ENCODE data around the gene PPM1J. TPM values are rescaled to one million over a fixed set of nuclear protein-coding genes. Genes with fewer than 3 reads are reported as not detected.

PPM1J gene
- total and polyA plus RNA-seq, 9 of the 15 experiments (the other 6 are each of a cell fraction or from before 2014, with no cell fraction given): 0.25 to 10.5 (median 4.2) TPM

- peak; percentile 42; the same call in 1 of the 2 replicates for TF ChIP-seq ZBTB9 (CRISPR knock-in tag; IDR thresholded peaks at IDR 0.05)
- no peak for TF ChIP-seq NEUROD1 (IDR thresholded peaks at IDR 0.05; ENCODE audit: borderline replicate concordance, low read depth, low read length, partially characterized antibody)
- TF ChIP-seq MAZ (CRISPR knock-in tag; conservative IDR thresholded peaks at IDR 0.05 in 1 of 2, IDR thresholded peaks at IDR 0.05 in 1 of 2): peak in 1 of 2 experiments; percentile 79; a peak in 3 of 4 replicates
- peak in 2 of 3 experiments; percentile 2 to 69; a peak in 4 of 6 replicates for TF ChIP-seq CTCF (IDR thresholded peaks at IDR 0.05 in 2 of 3, conservative IDR thresholded peaks at IDR 0.05 in 1 of 3; ENCODE audit: insufficient read depth in 2 of 3, low read depth in 1 of 3, low read length in 3 of 3)
- TF ChIP-seq SNRNP70 (optimal IDR thresholded peaks at IDR 0.05; ENCODE audit: low read depth, low read length): no peak
- no peak for TF ChIP-seq ZKSCAN3 (CRISPR knock-in tag; IDR thresholded peaks at IDR 0.05)
- peak; percentile 11; the same call in 1 of the 2 replicates for TF ChIP-seq EP400 (IDR thresholded peaks at IDR 0.05)
- peak; percentile 36; the same call in 1 of the 2 replicates for TF ChIP-seq CHD2 (IDR thresholded peaks at IDR 0.05; ENCODE audit: low read depth, low read length)
- no peak for TF ChIP-seq ZEB2 (IDR thresholded peaks at IDR 0.05)
- peak; percentile 63; the same call in 1 of the 2 replicates for TF ChIP-seq PHF8 (IDR thresholded peaks at IDR 0.05; ENCODE audit: borderline replicate concordance, low read length)
- peak; percentile 14; the same call in 1 of the 2 replicates for TF ChIP-seq FOXP1 (CRISPR knock-in tag; IDR thresholded peaks at IDR 0.05)
- TF ChIP-seq ZNF592 (IDR thresholded peaks at IDR 0.05): peak; percentile 85
- no peak; the same call in 1 of the 2 replicates for TF ChIP-seq ZBTB17 (CRISPR knock-in tag; IDR thresholded peaks at IDR 0.05)
- no peak for TF ChIP-seq HNRNPLL (IDR thresholded peaks at IDR 0.05; ENCODE audit: low read depth, low read length, poor library complexity, severe bottlenecking)
- peak; percentile 97 for TF ChIP-seq ZBTB7A (IDR thresholded peaks at IDR 0.05; ENCODE audit: borderline replicate concordance, control insufficient read depth, low read depth, low read length)
- TF ChIP-seq VEZF1 (CRISPR knock-in tag; IDR thresholded peaks at IDR 0.05): peak; percentile 74
- no peak for TF ChIP-seq TRIM28 (IDR thresholded peaks at IDR 0.05)
- no peak for TF ChIP-seq TAL1 (IDR thresholded peaks at IDR 0.05)
- TF ChIP-seq RB1 (IDR thresholded peaks at IDR 0.05; ENCODE audit: low read depth): peak; percentile 92
Measured at GRCh38 chr1:112674986-112675727, 40.0 kb downstream of the PPM1J start (continued).
